ENCODE results near the gene PTPRM. TPM values are rescaled to one million over a fixed set of nuclear protein-coding genes. Genes with fewer than 3 reads are reported as not detected.

The PTPRM gene
- total RNA-seq, 1 donor from 2014 or later, result 101 TPM

- no peak for DNase-seq
- no peak for ATAC-seq (ENCODE audit: poor library complexity)
- intact Hi-C loops (cut with DNase I), result no loop called here
These were observed 661.9 kb downstream of the PTPRM start for GRCh38 chr18:8229040-8229439.

- intact Hi-C loops (cut with DNase I), result no loop called here
- DNase-seq (no peak), ATAC-seq (ENCODE audit: poor library complexity) (no peak)
These were observed 662.7 kb downstream of the PTPRM start for GRCh38 chr18:8229787-8230186.

- intact Hi-C loops (cut with DNase I), result no loop called here
- DNase-seq (no peak), ATAC-seq (ENCODE audit: poor library complexity) (no peak)
These were observed 664.2 kb downstream of the PTPRM start for GRCh38 chr18:8231316-8231715.

- intact Hi-C loops (cut with DNase I), result no loop called here
- ATAC-seq (ENCODE audit: poor library complexity) (no peak), DNase-seq (no peak)
These were observed 665.7 kb downstream of the PTPRM start for GRCh38 chr18:8232791-8233190.

GRCh38 chr18:8235894-8236293, 668.8 kb downstream of the PTPRM start:
- intact Hi-C loops (cut with DNase I), result no loop called here
- ATAC-seq (ENCODE audit: poor library complexity), result no peak
- DNase-seq, result no peak

GRCh38 chr18:8238507-8238906, 671.4 kb downstream of the PTPRM start:
- intact Hi-C loops (cut with DNase I), result no loop called here

GRCh38 chr18:8241731-8242130, 674.6 kb downstream of the PTPRM start:
- ATAC-seq (ENCODE audit: poor library complexity) (no peak), DNase-seq (no peak)
- intact Hi-C loops (cut with DNase I), result no loop called here

More at GRCh38 chr18:8238507-8238906, 671.4 kb downstream of the PTPRM start:
- no peak for ATAC-seq (ENCODE audit: poor library complexity)
- no peak for DNase-seq

GRCh38 chr18:8242151-8242696, 675.1 kb downstream of the PTPRM start:
- no peak for ATAC-seq (ENCODE audit: poor library complexity)
- no peak for DNase-seq
- intact Hi-C loops (cut with DNase I), result no loop called here

- DNase-seq (no peak), ATAC-seq (ENCODE audit: poor library complexity) (no peak)
- intact Hi-C loops (cut with DNase I), result no loop called here
These were observed 680.6 kb downstream of the PTPRM start for GRCh38 chr18:8247700-8248099.

- no peak for ATAC-seq (ENCODE audit: poor library complexity)
- DNase-seq, result no peak
- intact Hi-C loops (cut with DNase I), result no loop called here
These were observed 681.5 kb downstream of the PTPRM start for GRCh38 chr18:8248576-8248975.

- DNase-seq (no peak), ATAC-seq (ENCODE audit: poor library complexity) (no peak)
- intact Hi-C loops (cut with DNase I), result no loop called here
These were observed 682.7 kb downstream of the PTPRM start for GRCh38 chr18:8249811-8250210.

GRCh38 chr18:8252371-8252770, 685.3 kb downstream of the PTPRM start:
- intact Hi-C loops (cut with DNase I), result no loop called here
- ATAC-seq (ENCODE audit: poor library complexity), result no peak

GRCh38 chr18:8253944-8254343, 686.8 kb downstream of the PTPRM start:
- intact Hi-C loops (cut with DNase I), result no loop called here
- DNase-seq, result no peak
- ATAC-seq (ENCODE audit: poor library complexity), result peak; percentile 93

More at GRCh38 chr18:8252371-8252770, 685.3 kb downstream of the PTPRM start:
- DNase-seq, result no peak

- peak; percentile 93 for ATAC-seq (ENCODE audit: poor library complexity)
- intact Hi-C loops (cut with DNase I), result no loop called here
- DNase-seq, result no peak
These were observed 687.5 kb downstream of the PTPRM start for GRCh38 chr18:8254654-8255053.

- ATAC-seq (ENCODE audit: poor library complexity), result no peak
- intact Hi-C loops (cut with DNase I), result no loop called here
These were observed 690.8 kb downstream of the PTPRM start for GRCh38 chr18:8257851-8258434.

GRCh38 chr18:8260319-8260718, 693.2 kb downstream of the PTPRM start:
- ATAC-seq (ENCODE audit: poor library complexity) (no peak), DNase-seq (no peak)
- intact Hi-C loops (cut with DNase I), result no loop called here

More at GRCh38 chr18:8257851-8258434, 690.8 kb downstream of the PTPRM start:
- no peak for DNase-seq

GRCh38 chr18:8260827-8261226, 693.7 kb downstream of the PTPRM start:
- intact Hi-C loops (cut with DNase I), result no loop called here
- ATAC-seq (ENCODE audit: poor library complexity), result no peak
- DNase-seq, result no peak

- intact Hi-C loops (cut with DNase I), result no loop called here
- DNase-seq (no peak), ATAC-seq (ENCODE audit: poor library complexity) (no peak)
These were observed 694.6 kb downstream of the PTPRM start for GRCh38 chr18:8261651-8262091.

- ATAC-seq (ENCODE audit: poor library complexity) (no peak), DNase-seq (no peak)
- intact Hi-C loops (cut with DNase I), result no loop called here
These were observed 695.1 kb downstream of the PTPRM start for GRCh38 chr18:8262221-8262620.

GRCh38 chr18:8264116-8264515, 697.0 kb downstream of the PTPRM start:
- DNase-seq, result no peak
- intact Hi-C loops (cut with DNase I), result no loop called here
- ATAC-seq (ENCODE audit: poor library complexity), result no peak

Measured in Right ventricle myocardium superior (tissue), 1 donor.